ENCODE measurements around the gene DCDC2.
"Not testable (repeated sequence)": the region's sequence is repeated elsewhere in the genome, so short reads cannot be mapped to it uniquely, and the experiment has no call there.

DCDC2 gene

GRCh38 chr6:24327756-24328155 lies 30.1 kb downstream of the DCDC2 start:
- DNase-seq (ENCODE audit: low read depth, low spot score) = no peak

GRCh38 chr6:24325978-24326377 lies 31.9 kb downstream of the DCDC2 start:
- DNase-seq (ENCODE audit: low read depth, low spot score) = no peak

GRCh38 chr6:24324617-24325016 lies 33.2 kb downstream of the DCDC2 start:
- DNase-seq (ENCODE audit: low read depth, low spot score) = no peak

- DNase-seq (ENCODE audit: low read depth, low spot score) = no peak
These were observed 34.1 kb downstream of the DCDC2 start for GRCh38 chr6:24323632-24324337.

- no peak for DNase-seq (ENCODE audit: low read depth, low spot score)
These were observed 34.9 kb downstream of the DCDC2 start for GRCh38 chr6:24322924-24323323.

GRCh38 chr6:24322446-24322845 lies 35.4 kb downstream of the DCDC2 start:
- not testable (repeated sequence) for DNase-seq (ENCODE audit: low read depth, low spot score)

GRCh38 chr6:24321538-24322162 lies 36.2 kb downstream of the DCDC2 start:
- DNase-seq (ENCODE audit: low read depth, low spot score) = no peak

GRCh38 chr6:24313251-24314141 lies 44.4 kb downstream of the DCDC2 start:
- DNase-seq (ENCODE audit: low read depth, low spot score) = no peak

- DNase-seq (ENCODE audit: low read depth, low spot score) = not testable (repeated sequence)
These were observed 46.1 kb downstream of the DCDC2 start for GRCh38 chr6:24311775-24312174.

- peak; percentile 11 for DNase-seq (ENCODE audit: low read depth, low spot score)
These were observed 50.0 kb downstream of the DCDC2 start for GRCh38 chr6:24307881-24308280.

- DNase-seq (ENCODE audit: low read depth, low spot score) = no peak
These were observed 50.9 kb downstream of the DCDC2 start for GRCh38 chr6:24306936-24307335.

GRCh38 chr6:24306038-24306437 lies 51.8 kb downstream of the DCDC2 start:
- DNase-seq (ENCODE audit: low read depth, low spot score) = no peak

- no peak for DNase-seq (ENCODE audit: low read depth, low spot score)
These were observed 60.9 kb downstream of the DCDC2 start for GRCh38 chr6:24296944-24297343.

GRCh38 chr6:24293852-24294251 lies 64.0 kb downstream of the DCDC2 start:
- not testable (repeated sequence) for DNase-seq (ENCODE audit: low read depth, low spot score)

GRCh38 chr6:24287239-24287638 lies 70.6 kb downstream of the DCDC2 start:
- no peak for DNase-seq (ENCODE audit: low read depth, low spot score)

GRCh38 chr6:24284006-24284405 lies 73.9 kb downstream of the DCDC2 start:
- no peak for DNase-seq (ENCODE audit: low read depth, low spot score)

GRCh38 chr6:24283043-24283985 lies 74.5 kb downstream of the DCDC2 start:
- DNase-seq (ENCODE audit: low read depth, low spot score) = peak; percentile 67

- no peak for DNase-seq (ENCODE audit: low read depth, low spot score)
These were observed 83.3 kb downstream of the DCDC2 start for GRCh38 chr6:24274441-24275083.

- no peak for DNase-seq (ENCODE audit: low read depth, low spot score)
These were observed 84.6 kb downstream of the DCDC2 start for GRCh38 chr6:24273096-24273870.

GRCh38 chr6:24272553-24272952 lies 85.3 kb downstream of the DCDC2 start:
- no peak for DNase-seq (ENCODE audit: low read depth, low spot score)

Measured in brain pericyte (primary cell).